ENCODE measurements around the gene ISG20. TPM values are rescaled to one million over a fixed set of nuclear protein-coding genes. Genes with fewer than 3 reads are reported as not detected.

ISG20 gene
- total and polyA plus RNA-seq, 5 donors from 2014 or later = 257 to 832 (median 763) TPM

DNA sequence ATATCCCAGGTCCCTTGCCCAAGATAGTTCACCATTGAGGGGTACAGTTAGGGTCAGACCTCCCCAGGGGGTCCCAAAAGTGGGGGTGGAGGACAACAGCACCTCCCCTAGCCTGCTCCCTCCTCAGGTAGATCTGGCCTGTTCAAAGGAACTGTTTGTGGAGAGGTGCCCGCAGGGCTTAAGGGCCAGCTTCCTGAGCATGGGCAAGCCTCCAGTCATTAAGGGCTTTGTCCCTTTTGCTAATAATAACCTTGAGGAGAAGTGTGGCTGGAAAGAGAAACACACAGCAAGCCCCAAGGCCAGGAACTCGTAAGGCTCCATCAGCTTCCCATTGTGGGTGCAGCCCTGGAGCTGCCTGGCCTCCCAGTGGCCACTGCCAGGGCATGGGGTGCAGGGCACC is 47.4 kb downstream of the ISG20 start:
- Mint-ChIP-seq H3K36me3 (no peaks in the 10 kb centered on the region), H3K27ac (no peak overlapping the region), H3K9me3 (peaks cover 0 to 9% (median 0%) of the 10 kb centered on the region in 7 donors), H3K27me3 (peaks cover 36% of the 10 kb centered on the region), H3K4me1 (no peaks in the 10 kb centered on the region), H3K4me3 (no peak overlapping the region)
- ATAC-seq (ENCODE audit: low read depth in 2 of 2) = no peak
- no peaks in the 10 kb centered on the region for H3K36me3 ChIP-seq (ENCODE audit: control insufficient read depth, insufficient read depth, low read length)
- no peaks in the 10 kb centered on the region for H3K9me3 ChIP-seq (ENCODE audit: control insufficient read depth in 2 of 2, low read length in 2 of 2)
- no peaks in the 10 kb centered on the region for H3K4me1 ChIP-seq (ENCODE audit: control insufficient read depth, insufficient read depth, low read length, poor library complexity, severe bottlenecking)
- no peak overlapping the region for H3K4me3 ChIP-seq (ENCODE audit: low read depth, low read length)
- peaks cover 6% of the 10 kb centered on the region for H3K27me3 ChIP-seq (ENCODE audit: control insufficient read depth, insufficient read depth, low read length)
- DNase-seq = no peak
- no peak overlapping the region for H3K27ac ChIP-seq (ENCODE audit: insufficient read depth, low read length, poor library complexity, severe bottlenecking)

DNA sequence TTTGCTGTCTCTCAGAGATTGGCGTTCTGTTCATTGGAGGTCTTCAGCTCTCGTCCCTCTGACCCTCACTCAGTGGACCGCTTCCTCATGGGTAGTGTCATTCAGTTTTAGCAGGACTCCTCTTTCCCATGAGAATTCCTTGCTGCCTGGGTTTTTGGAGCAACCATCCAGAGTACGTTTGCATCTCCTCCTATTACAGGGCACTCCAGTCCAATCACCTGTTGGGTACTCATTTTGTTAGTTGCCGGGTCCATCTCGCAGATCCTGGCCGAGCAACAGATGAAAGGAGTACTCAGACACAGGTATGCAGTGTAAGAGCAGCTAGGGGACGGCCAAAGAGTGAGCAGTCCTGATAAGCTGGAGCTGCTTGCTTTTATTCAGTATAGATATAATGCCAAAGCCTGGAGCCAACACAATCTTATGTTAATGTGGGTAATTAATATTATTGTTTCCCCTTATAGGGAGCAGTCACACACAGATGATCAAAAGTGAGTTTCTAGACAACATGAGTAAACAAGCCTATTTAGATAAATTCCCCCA is 49.6 kb downstream of the ISG20 start:
- no peaks in the 10 kb centered on the region for H3K36me3 Mint-ChIP-seq
- H3K27ac ChIP-seq (ENCODE audit: insufficient read depth, low read length, poor library complexity, severe bottlenecking) = no peak overlapping the region
- no peak for ATAC-seq (ENCODE audit: low read depth in 2 of 2)
- H3K27me3 Mint-ChIP-seq = peaks cover 31% of the 10 kb centered on the region
- peaks cover 6% of the 10 kb centered on the region for H3K27me3 ChIP-seq (ENCODE audit: control insufficient read depth, insufficient read depth, low read length)
- DNase-seq = no peak
- H3K27ac Mint-ChIP-seq = no peak overlapping the region
- H3K9me3 ChIP-seq (ENCODE audit: control insufficient read depth in 2 of 2, low read length in 2 of 2) = no peaks in the 10 kb centered on the region
- peaks cover 0 to 9% (median 0%) of the 10 kb centered on the region in 7 donors for H3K9me3 Mint-ChIP-seq
- H3K4me1 Mint-ChIP-seq = no peaks in the 10 kb centered on the region
- H3K36me3 ChIP-seq (ENCODE audit: control insufficient read depth, insufficient read depth, low read length) = no peaks in the 10 kb centered on the region
- no peak overlapping the region for H3K4me3 Mint-ChIP-seq
- no peak overlapping the region for H3K4me3 ChIP-seq (ENCODE audit: low read depth, low read length)
- no peaks in the 10 kb centered on the region for H3K4me1 ChIP-seq (ENCODE audit: control insufficient read depth, insufficient read depth, low read length, poor library complexity, severe bottlenecking)

DNA sequence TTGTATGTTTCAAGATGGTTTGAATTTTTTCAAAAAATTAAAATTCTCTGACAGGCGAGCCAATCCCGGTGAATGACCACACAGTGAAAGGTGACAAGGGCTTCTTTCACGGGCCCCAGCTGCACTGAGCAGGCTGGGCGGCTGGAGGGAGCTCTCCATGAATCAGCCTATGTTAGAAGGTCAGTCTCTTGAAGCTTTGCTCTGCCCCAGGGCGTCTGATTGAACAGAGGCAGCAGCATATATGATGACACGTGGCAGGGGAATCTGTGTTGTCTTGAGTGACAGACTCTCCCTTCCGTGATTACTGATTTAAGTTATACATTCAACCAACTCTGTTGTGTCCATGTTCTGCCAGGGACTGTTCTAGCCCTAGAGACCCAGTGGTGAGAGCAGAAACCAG is 51.5 kb downstream of the ISG20 start:
- Mint-ChIP-seq H3K9me3 (peaks cover 0 to 9% (median 0%) of the 10 kb centered on the region in 7 donors), H3K4me3 (no peak overlapping the region), H3K36me3 (no peaks in the 10 kb centered on the region), H3K27ac (no peak overlapping the region), H3K27me3 (peaks cover 27% of the 10 kb centered on the region), H3K4me1 (no peaks in the 10 kb centered on the region)
- DNase-seq = no peak
- Histone ChIP-seq H3K27me3 (ENCODE audit: control insufficient read depth, insufficient read depth, low read length) (peaks cover 6% of the 10 kb centered on the region), H3K4me3 (ENCODE audit: low read depth, low read length) (no peak overlapping the region), H3K9me3 (ENCODE audit: control insufficient read depth in 2 of 2, low read length in 2 of 2) (no peaks in the 10 kb centered on the region), H3K27ac (ENCODE audit: insufficient read depth, low read length, poor library complexity, severe bottlenecking) (no peak overlapping the region), H3K36me3 (ENCODE audit: control insufficient read depth, insufficient read depth, low read length) (no peaks in the 10 kb centered on the region), H3K4me1 (ENCODE audit: control insufficient read depth, insufficient read depth, low read length, poor library complexity, severe bottlenecking) (no peaks in the 10 kb centered on the region)
- no peak for ATAC-seq (ENCODE audit: low read depth in 2 of 2)

DNA sequence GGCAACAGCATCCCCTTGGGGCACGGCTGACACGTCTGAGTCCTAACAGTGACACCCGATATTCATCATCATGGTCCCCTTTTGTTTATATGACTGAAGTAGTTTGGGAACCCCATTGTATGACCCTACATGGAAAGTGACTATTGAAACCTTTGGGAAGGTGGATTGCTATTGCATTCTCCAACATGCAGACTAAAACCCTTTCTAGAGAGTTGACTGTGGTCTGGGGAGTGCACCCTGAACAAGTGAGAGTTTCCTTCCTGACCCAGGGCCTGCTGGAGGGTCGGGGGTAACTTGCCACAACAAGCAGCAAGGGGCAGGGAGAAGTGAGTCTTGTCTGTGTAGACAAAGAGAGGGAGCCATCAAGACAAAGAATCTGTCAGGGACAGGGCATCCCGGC is 54.4 kb downstream of the ISG20 start:
- peaks cover 0 to 9% (median 0%) of the 10 kb centered on the region in 7 donors for H3K9me3 Mint-ChIP-seq
- H3K27me3 Mint-ChIP-seq = peaks cover 13% of the 10 kb centered on the region
- no peaks in the 10 kb centered on the region for H3K36me3 ChIP-seq (ENCODE audit: control insufficient read depth, insufficient read depth, low read length)
- no peak for ATAC-seq (ENCODE audit: low read depth in 2 of 2)
- no peak overlapping the region for H3K27ac Mint-ChIP-seq
- no peaks in the 10 kb centered on the region for H3K4me1 ChIP-seq (ENCODE audit: control insufficient read depth, insufficient read depth, low read length, poor library complexity, severe bottlenecking)
- no peaks in the 10 kb centered on the region for H3K4me1 Mint-ChIP-seq
- H3K27ac ChIP-seq (ENCODE audit: insufficient read depth, low read length, poor library complexity, severe bottlenecking) = no peak overlapping the region
- no peaks in the 10 kb centered on the region for H3K9me3 ChIP-seq (ENCODE audit: control insufficient read depth in 2 of 2, low read length in 2 of 2)
- H3K4me3 Mint-ChIP-seq = no peak overlapping the region
- H3K4me3 ChIP-seq (ENCODE audit: low read depth, low read length) = no peak overlapping the region
- peaks cover 5% of the 10 kb centered on the region for H3K27me3 ChIP-seq (ENCODE audit: control insufficient read depth, insufficient read depth, low read length)
- H3K36me3 Mint-ChIP-seq = no peaks in the 10 kb centered on the region
- no peak for DNase-seq

DNA sequence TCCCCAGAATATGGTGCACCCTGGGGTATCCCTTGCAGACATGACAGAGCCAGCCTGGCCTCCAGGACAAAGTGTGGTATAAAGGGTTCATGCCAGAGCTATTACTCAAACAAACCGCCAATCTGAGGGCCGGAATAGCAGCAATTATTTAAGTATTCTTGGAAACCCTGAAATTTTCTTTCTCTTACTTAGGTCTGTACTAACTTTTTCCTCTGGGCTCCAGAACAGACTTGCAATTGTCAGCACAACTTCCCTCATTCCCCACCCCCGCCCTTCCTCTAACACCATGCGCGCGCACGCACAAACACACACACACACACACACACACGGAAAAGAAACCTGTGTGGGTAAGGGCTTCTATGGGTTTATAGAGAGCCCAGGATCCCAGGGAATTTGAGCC is 56.3 kb downstream of the ISG20 start:
- Histone ChIP-seq H3K36me3 (ENCODE audit: control insufficient read depth, insufficient read depth, low read length) (no peaks in the 10 kb centered on the region), H3K27me3 (ENCODE audit: control insufficient read depth, insufficient read depth, low read length) (peaks cover 6% of the 10 kb centered on the region), H3K4me1 (ENCODE audit: control insufficient read depth, insufficient read depth, low read length, poor library complexity, severe bottlenecking) (no peaks in the 10 kb centered on the region), H3K27ac (ENCODE audit: insufficient read depth, low read length, poor library complexity, severe bottlenecking) (no peak overlapping the region), H3K9me3 (ENCODE audit: control insufficient read depth in 2 of 2, low read length in 2 of 2) (no peaks in the 10 kb centered on the region), H3K4me3 (ENCODE audit: low read depth, low read length) (no peak overlapping the region)
- Mint-ChIP-seq H3K36me3 (no peaks in the 10 kb centered on the region), H3K4me3 (no peak overlapping the region), H3K27me3 (peaks cover 5% of the 10 kb centered on the region), H3K27ac (peak overlapping the region in 1 of 3 donors; percentile 18), H3K9me3 (peaks cover 0 to 3% (median 0%) of the 10 kb centered on the region in 7 donors), H3K4me1 (no peaks in the 10 kb centered on the region)
- DNase-seq = no peak
- ATAC-seq (ENCODE audit: low read depth in 2 of 2) = no peak

DNA sequence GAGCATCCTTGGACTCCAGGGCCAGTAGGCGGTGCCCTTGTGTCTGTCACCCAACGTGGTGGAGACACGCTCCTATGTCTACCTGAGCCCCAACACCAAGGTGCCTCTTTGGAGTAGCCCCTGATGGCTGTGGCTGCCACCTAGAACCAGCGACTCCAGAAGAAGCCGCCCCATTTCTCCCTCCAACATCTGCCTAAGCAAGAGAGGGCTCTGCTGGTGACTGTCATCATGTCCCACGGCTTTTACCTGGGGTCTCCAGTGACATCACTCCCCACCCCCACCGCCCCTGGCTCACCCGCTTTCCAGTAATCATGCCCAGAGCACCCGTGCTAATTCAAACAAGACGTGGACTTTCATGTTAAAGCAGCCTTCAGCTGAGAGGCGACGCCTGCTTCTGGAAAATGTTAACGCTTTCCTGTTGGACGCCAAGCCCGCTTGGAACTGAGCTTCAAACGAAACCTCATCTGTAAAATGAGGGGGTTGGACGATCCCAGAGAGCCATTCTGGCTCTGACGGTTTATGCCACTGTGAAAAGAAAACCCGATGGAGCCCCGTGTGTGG is 57.0 kb downstream of the ISG20 start:
- DNase-seq = no peak
- Histone ChIP-seq H3K36me3 (ENCODE audit: control insufficient read depth, insufficient read depth, low read length) (no peaks in the 10 kb centered on the region), H3K9me3 (ENCODE audit: control insufficient read depth in 2 of 2, low read length in 2 of 2) (no peaks in the 10 kb centered on the region), H3K4me1 (ENCODE audit: control insufficient read depth, insufficient read depth, low read length, poor library complexity, severe bottlenecking) (no peaks in the 10 kb centered on the region), H3K27me3 (ENCODE audit: control insufficient read depth, insufficient read depth, low read length) (peaks cover 6% of the 10 kb centered on the region), H3K27ac (ENCODE audit: insufficient read depth, low read length, poor library complexity, severe bottlenecking) (no peak overlapping the region), H3K4me3 (ENCODE audit: low read depth, low read length) (no peak overlapping the region)
- Mint-ChIP-seq H3K4me1 (no peaks in the 10 kb centered on the region), H3K4me3 (no peak overlapping the region), H3K27ac (no peak overlapping the region), H3K9me3 (peaks cover 0 to 3% (median 0%) of the 10 kb centered on the region in 7 donors), H3K27me3 (peaks cover 5% of the 10 kb centered on the region), H3K36me3 (no peaks in the 10 kb centered on the region)
- ATAC-seq (ENCODE audit: low read depth in 2 of 2) = no peak

DNA sequence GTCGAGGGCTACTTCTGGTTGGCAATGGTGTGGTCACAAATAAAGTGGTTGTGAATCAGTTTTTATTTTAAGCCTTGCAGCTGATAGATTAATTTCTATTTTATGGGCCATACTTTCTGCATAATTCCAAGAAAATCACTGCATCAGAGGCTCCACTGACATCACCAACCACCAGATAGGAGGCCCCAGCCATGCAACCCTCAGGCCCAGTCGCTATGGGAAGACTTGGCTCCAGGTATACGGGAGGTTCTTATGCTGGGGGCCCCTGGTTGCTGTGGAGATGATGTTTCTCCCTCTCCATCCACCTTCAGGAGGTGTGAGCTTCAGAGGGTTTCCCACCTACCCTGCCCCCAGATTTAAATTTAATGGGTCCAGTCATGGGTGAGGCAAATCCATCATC is 57.4 kb downstream of the ISG20 start:
- no peak overlapping the region for H3K4me3 ChIP-seq (ENCODE audit: low read depth, low read length)
- H3K36me3 ChIP-seq (ENCODE audit: control insufficient read depth, insufficient read depth, low read length) = no peaks in the 10 kb centered on the region
- peaks cover 5% of the 10 kb centered on the region for H3K27me3 Mint-ChIP-seq
- no peaks in the 10 kb centered on the region for H3K4me1 ChIP-seq (ENCODE audit: control insufficient read depth, insufficient read depth, low read length, poor library complexity, severe bottlenecking)
- H3K4me3 Mint-ChIP-seq = no peak overlapping the region
- no peaks in the 10 kb centered on the region for H3K4me1 Mint-ChIP-seq
- no peak overlapping the region for H3K27ac ChIP-seq (ENCODE audit: insufficient read depth, low read length, poor library complexity, severe bottlenecking)
- peaks cover 0 to 3% (median 0%) of the 10 kb centered on the region in 7 donors for H3K9me3 Mint-ChIP-seq
- no peak overlapping the region for H3K27ac Mint-ChIP-seq
- no peaks in the 10 kb centered on the region for H3K36me3 Mint-ChIP-seq
- peaks cover 6% of the 10 kb centered on the region for H3K27me3 ChIP-seq (ENCODE audit: control insufficient read depth, insufficient read depth, low read length)
- ATAC-seq (ENCODE audit: low read depth in 2 of 2) = no peak
- no peak for DNase-seq
- H3K9me3 ChIP-seq (ENCODE audit: control insufficient read depth in 2 of 2, low read length in 2 of 2) = no peaks in the 10 kb centered on the region

DNA sequence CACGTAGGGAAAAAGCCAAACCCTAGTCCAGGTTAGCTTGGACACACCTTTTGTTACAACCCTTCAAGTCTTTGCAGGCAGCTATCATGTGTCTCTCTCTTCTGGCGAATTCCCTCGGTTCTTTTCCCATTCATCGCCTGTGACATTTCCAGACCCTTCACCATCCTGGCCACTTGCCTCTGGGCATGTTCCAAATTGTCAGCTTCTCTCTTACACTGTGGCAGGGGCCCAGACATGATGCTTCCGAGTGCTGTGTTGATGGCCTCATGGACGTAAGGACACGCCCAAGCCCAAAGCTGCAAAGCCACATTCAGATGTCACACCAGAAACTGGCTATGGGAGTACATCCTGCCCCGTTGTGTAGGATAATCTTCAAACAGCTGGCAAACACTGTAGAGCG is 58.5 kb downstream of the ISG20 start:
- Mint-ChIP-seq H3K27ac (no peak overlapping the region), H3K36me3 (no peaks in the 10 kb centered on the region), H3K4me1 (no peaks in the 10 kb centered on the region), H3K9me3 (peaks cover 0 to 3% (median 0%) of the 10 kb centered on the region in 7 donors), H3K4me3 (no peak overlapping the region), H3K27me3 (peaks cover 7% of the 10 kb centered on the region)
- Histone ChIP-seq H3K9me3 (ENCODE audit: control insufficient read depth in 2 of 2, low read length in 2 of 2) (no peaks in the 10 kb centered on the region), H3K4me1 (ENCODE audit: control insufficient read depth, insufficient read depth, low read length, poor library complexity, severe bottlenecking) (no peaks in the 10 kb centered on the region), H3K27ac (ENCODE audit: insufficient read depth, low read length, poor library complexity, severe bottlenecking) (no peak overlapping the region), H3K4me3 (ENCODE audit: low read depth, low read length) (no peak overlapping the region), H3K36me3 (ENCODE audit: control insufficient read depth, insufficient read depth, low read length) (no peaks in the 10 kb centered on the region), H3K27me3 (ENCODE audit: control insufficient read depth, insufficient read depth, low read length) (peaks cover 6% of the 10 kb centered on the region)
- ATAC-seq (ENCODE audit: low read depth in 2 of 2) (no peak), DNase-seq (no peak)
